IMR-90 (cell line): Measurements from ENCODE around the gene ZNF443. TPM values are rescaled to one million over a fixed set of nuclear protein-coding genes. Genes with fewer than 3 reads are reported as not detected.

Source experiments
- ATAC-seq: fragments of 200-7000 bp; cut with Tn5 transposase; 2 replicates; pipeline ENCODE4 v1.9.1; 2020; ENCODE audit warnings: low read depth, mild to moderate bottlenecking, moderate library complexity
- BruUV-seq: library from RNA; stranded (reverse); fragments of 400-500 nt; replicated peaks from 2 replicates; lab custom pipeline; 2021; lab: Mats Ljungman, UMichigan
- CTCF ChIA-PET: fragments of 300-600 bp; formaldehyde crosslinking; extraction: SDS; loops from one replicate; lab custom pipeline; 2021; ENCODE audit warnings: antibody characterized with exemption; lab: Yijun Ruan, JAX
- POLR2A ChIA-PET: fragments of 300-600 bp; sonication (Branson Sonifier 250); formaldehyde crosslinking; loops from one replicate; lab custom pipeline; 2022; ENCODE audit warnings: antibody characterized with exemption; ENCODE audit not compliant: unreplicated experiment; lab: Charles Lee
- DNase-seq: peaks from one replicate; pipeline ENCODE4 v3.0.0; 2013
- H2AFZ ChIP-seq: replicated peaks from 2 replicates; pipeline ENCODE3; 2013; ENCODE audit warnings: low read length, mild to moderate bottlenecking; ENCODE audit not compliant: poor library complexity
- H2AK5ac ChIP-seq: 2 replicates; pipeline ENCODE4 v1.6.1; 2013; ENCODE audit warnings: low read depth, low read length, inconsistent platforms
- H2AK9ac ChIP-seq: replicated peaks from 2 replicates; pipeline ENCODE3; 2013; ENCODE audit warnings: mild to moderate bottlenecking, low read depth, low read length, moderate library complexity; ENCODE audit not compliant: poor library complexity
- H2BK120ac ChIP-seq: 2 replicates; pipeline ENCODE4 v1.6.1; 2013; ENCODE audit warnings: low read depth, low read length, inconsistent platforms
- H2BK15ac ChIP-seq: 3 replicates; pipeline ENCODE4 v1.6.1; 2013; ENCODE audit warnings: low read depth, low read length, inconsistent platforms
- H2BK20ac ChIP-seq: 2 replicates; pipeline ENCODE4 v1.6.1; 2013; ENCODE audit warnings: low read depth, mild to moderate bottlenecking, inconsistent platforms, low read length, moderate library complexity
- H2BK5ac ChIP-seq: 2 replicates; pipeline ENCODE4 v1.6.1; 2013; ENCODE audit warnings: mild to moderate bottlenecking, low read depth, low read length, inconsistent platforms; ENCODE audit not compliant: poor library complexity, severe bottlenecking
- H3K14ac ChIP-seq: replicated peaks from 2 replicates; pipeline ENCODE4 v1.6.1; 2013; ENCODE audit warnings: low read depth, low read length, inconsistent platforms
- H3K18ac ChIP-seq: 2 replicates; pipeline ENCODE4 v1.6.1; 2013; ENCODE audit warnings: low read depth, low read length, control low read depth
- H3K23ac ChIP-seq: 2 replicates; pipeline ENCODE4 v1.6.1; 2013; ENCODE audit warnings: low read depth, low read length, inconsistent platforms
- H3K27ac ChIP-seq: 2 replicates; pipeline ENCODE4 v1.5.1; 2013; ENCODE audit warnings: mild to moderate bottlenecking, control low read depth, low read length; ENCODE audit not compliant: insufficient read depth
- H3K27me3 ChIP-seq: 2 replicates; pipeline ENCODE4 v1.6.1; 2013; ENCODE audit warnings: low read length; ENCODE audit not compliant: control insufficient read depth, insufficient read depth
- H3K36me3 ChIP-seq: 2 replicates; pipeline ENCODE4 v1.6.1; 2013; ENCODE audit warnings: low read length, mixed read lengths; ENCODE audit not compliant: control insufficient read depth, insufficient read depth
- H3K4ac ChIP-seq: 2 replicates; pipeline ENCODE4 v1.6.1; 2013; ENCODE audit warnings: low read depth, low read length, inconsistent platforms
- H3K4me1 ChIP-seq: 2 replicates; pipeline ENCODE4 v1.6.1; 2013; ENCODE audit warnings: low read length, mixed read lengths; ENCODE audit not compliant: control insufficient read depth, insufficient read depth
- H3K4me2 ChIP-seq: 2 replicates; pipeline ENCODE4 v1.6.1; 2013; ENCODE audit warnings: low read depth, mild to moderate bottlenecking, control low read depth, low read length, moderate library complexity
- H3K4me3 ChIP-seq: 2 replicates; pipeline ENCODE4 v1.5.1; 2013; ENCODE audit warnings: low read depth, mild to moderate bottlenecking, control low read depth, low read length, moderate library complexity; ENCODE audit not compliant: insufficient read depth
- H3K56ac ChIP-seq: 2 replicates; pipeline ENCODE4 v1.6.1; 2013; ENCODE audit warnings: low read length, inconsistent platforms; ENCODE audit not compliant: insufficient read depth; ENCODE audit errors: extremely low read depth
- H3K79me1 ChIP-seq, 2 experiments: 2 replicates each; pipeline ENCODE4 v1.6.1; 2013; ENCODE audit warnings: low read length in 2 of 2, inconsistent platforms in 1 of 2, low read depth in 1 of 2
- H3K9ac ChIP-seq: 2 replicates; pipeline ENCODE4 v1.6.1; 2013; ENCODE audit warnings: low read depth, low read length, control low read depth
- H3K9me1 ChIP-seq: 2 replicates; pipeline ENCODE4 v1.6.1; 2013; ENCODE audit warnings: low read length, inconsistent platforms; ENCODE audit not compliant: insufficient read depth
- H3K9me3 ChIP-seq: 2 replicates; pipeline ENCODE4 v1.6.1; 2013; ENCODE audit warnings: low read length; ENCODE audit not compliant: control insufficient read depth, insufficient read depth
- H4K20me1 ChIP-seq: 2 replicates; pipeline ENCODE4 v1.6.1; 2013; ENCODE audit warnings: low read length, inconsistent platforms; ENCODE audit not compliant: insufficient read depth
- H4K5ac ChIP-seq: 2 replicates; pipeline ENCODE4 v1.6.1; 2013; ENCODE audit warnings: mild to moderate bottlenecking, low read depth, low read length, control low read depth
- H4K8ac ChIP-seq, 2 experiments: 2 replicates each; pipeline ENCODE4 v1.6.1; 2013; ENCODE audit warnings: low read depth in 2 of 2, low read length in 2 of 2, control low read depth in 1 of 2, inconsistent platforms in 1 of 2
- H4K91ac ChIP-seq: 2 replicates; pipeline ENCODE4 v1.6.1; 2013; ENCODE audit warnings: low read depth, low read length, inconsistent platforms; ENCODE audit not compliant: insufficient read depth
- BHLHE40 ChIP-seq: fragments of 150-350 bp; IDR thresholded peaks from 2 replicates; pipeline ENCODE4 v1.6.1; 2016; ENCODE audit warnings: mild to moderate bottlenecking, low read depth, low read length
- CEBPB ChIP-seq: IDR thresholded peaks from 2 replicates; pipeline ENCODE4 v1.6.1; 2012; ENCODE audit warnings: low read depth, low read length, improper control_type of control experiment
- CHD1 ChIP-seq: IDR thresholded peaks from 2 replicates; pipeline ENCODE4 v1.6.1; 2012; ENCODE audit warnings: low read depth, low read length, improper control_type of control experiment
- MAFK ChIP-seq: IDR thresholded peaks from 2 replicates; pipeline ENCODE4 v1.6.1; 2012; ENCODE audit warnings: low read depth, low read length, improper control_type of control experiment
- MAZ ChIP-seq: IDR thresholded peaks from 2 replicates; pipeline ENCODE4 v1.6.1; 2012; ENCODE audit warnings: low read depth, mild to moderate bottlenecking, low read length, improper control_type of control experiment, moderate library complexity, borderline replicate concordance
- POLR2A ChIP-seq: IDR thresholded peaks from 2 replicates; pipeline ENCODE4 v1.6.1; 2012; ENCODE audit warnings: mild to moderate bottlenecking, low read depth, low read length
- RAD21 ChIP-seq: IDR thresholded peaks from 2 replicates; pipeline ENCODE4 v1.6.1; 2012; ENCODE audit warnings: low read length, improper control_type of control experiment
- RCOR1 ChIP-seq: IDR thresholded peaks from 2 replicates; pipeline ENCODE4 v1.6.1; 2012; ENCODE audit warnings: mild to moderate bottlenecking, low read length, improper control_type of control experiment; ENCODE audit not compliant: insufficient replicate concordance
- RFX5 ChIP-seq: IDR thresholded peaks from 2 replicates; pipeline ENCODE4 v1.8.0; 2012; ENCODE audit warnings: low read depth, mild to moderate bottlenecking, low read length, moderate library complexity
- SMC3 ChIP-seq: fragments of 150-350 bp; IDR thresholded peaks from 2 replicates; pipeline ENCODE4 v1.6.1; 2016; ENCODE audit warnings: low read depth, mild to moderate bottlenecking, antibody characterized with exemption, low read length, moderate library complexity
- WGBS, 2 experiments: methylation state at CpG; one replicate each; pipeline versions ENCODE4 v1.1.5 to v1.1.7; 2013; ENCODE audit warnings: missing lambda C conversion rate in 2 of 2; ENCODE audit not compliant: insufficient read length in 1 of 2; ENCODE audit errors: extremely low coverage in 2 of 2; 5-methylcytosine and 5-hydroxymethylcytosine counted together
- dilution Hi-C: fragments of 300-500 bp; cut with HindIII; formaldehyde crosslinking; loops from one replicate; pipeline ENCODE4 v1.14.3; 2018; ENCODE audit warnings: low sequenced_read_pairs; ENCODE audit not compliant: unreplicated experiment
- in situ Hi-C: fragments of 300-500 bp; cut with MboI; formaldehyde crosslinking; loops from 3 replicates; pipeline ENCODE4 v1.14.3; 2019; ENCODE audit warnings: low sequenced_read_pairs, inconsistent platforms, mixed read lengths
- intact Hi-C: fragments of 100-400 bp; cut with micrococcal nuclease; formaldehyde crosslinking; loops from 2 replicates; pipeline ENCODE4 v1.10.0; 2022
- polyA plus RNA-seq, 3 experiments: library from polyadenylated mRNA; depleted of rRNA; stranded (reverse); fragments of >200 nt; gene quantifications; 2 replicates each; pipeline ENCODE4 v1.2.3, GENCODE V29; 2012; ENCODE audit warnings: low replicate concordance in 1 of 3
- total RNA-seq: library from RNA; depleted of rRNA; stranded (reverse); fragments of >200 nt; gene quantifications from 2 replicates; pipeline ENCODE4 v1.2.3, GENCODE V29; 2012
- TF ChIP-seq, protein P1 (sequence below): conservative IDR thresholded peaks from 2 replicates; pipeline ENCODE4 v1.5.1; 2012; ENCODE audit warnings: mild to moderate bottlenecking, low read depth, low read length, improper control_type of control experiment
- TF ChIP-seq, protein P2 (sequence below): fragments of 150-350 bp; IDR thresholded peaks from 2 replicates; pipeline ENCODE4 v1.6.1; 2016; ENCODE audit warnings: low read depth, mild to moderate bottlenecking, low read length, moderate library complexity, borderline replicate concordance
- TF ChIP-seq, protein P3 (sequence below): fragments of 150-350 bp; IDR thresholded peaks from 2 replicates; pipeline ENCODE4 v1.6.1; 2017; ENCODE audit warnings: mild to moderate bottlenecking, antibody characterized with exemption, low read length, low read depth

The ZNF443 gene
- total and polyA plus RNA-seq, 2 of the 4 experiments (the other 2 are of a cell fraction), result 0.79 to 3.2 TPM

DNA sequence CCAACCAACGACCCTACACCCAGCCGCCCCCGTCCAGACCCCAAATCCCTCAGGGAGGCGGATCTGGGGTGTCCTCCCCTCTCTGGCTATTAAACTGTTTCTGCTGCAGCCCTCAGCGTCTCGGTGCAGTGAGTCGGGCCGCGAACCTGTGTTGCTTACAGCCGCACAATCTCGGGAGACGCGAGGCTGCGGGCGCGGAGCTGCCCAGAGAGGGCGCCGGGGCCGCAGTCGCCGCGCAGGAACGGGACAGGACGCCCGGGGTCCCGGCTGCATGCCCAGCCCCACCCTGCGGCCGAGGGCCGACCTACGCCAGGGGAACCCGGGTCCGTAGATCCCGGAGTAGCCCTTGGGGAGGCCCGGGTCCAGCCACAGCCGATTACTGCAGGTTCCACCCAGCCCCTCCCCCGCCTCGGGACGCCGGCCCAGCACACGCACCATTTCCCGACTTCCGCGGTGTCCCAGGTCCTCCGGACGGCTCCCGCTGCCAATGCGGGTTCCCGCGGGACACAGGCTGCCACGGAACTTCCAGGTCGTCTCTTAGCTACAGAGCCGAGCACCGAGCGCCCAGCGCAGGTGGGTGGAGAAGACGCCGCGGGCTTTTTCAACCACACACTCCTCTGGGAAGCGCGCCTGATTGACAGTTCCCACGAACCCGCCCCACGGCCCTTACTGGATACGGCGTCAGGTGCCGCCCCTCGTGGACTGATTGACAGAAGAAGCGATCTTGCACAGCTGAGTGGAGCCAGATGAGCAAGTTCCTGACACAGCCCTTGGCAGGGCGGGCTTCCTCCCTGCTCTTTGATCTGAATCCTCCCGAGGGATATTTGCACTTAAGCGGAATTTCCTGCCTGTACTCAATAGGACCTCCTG, 40.0 kb downstream of the ZNF443 start, which contains the start of gene ZNF799:
Gene ZNF799, minus strand, starts transcription at position 639 of the 870 bp plus-strand sequence. Its CDS starts 201 bp downstream, at position 438.
- dilution Hi-C loops (no loop called here), in situ Hi-C loops (no loop called here), intact Hi-C loops (loop anchor here (5.0 kb wide), 1 partner anchor 41 kb away; the partner anchor contains the start of gene ZNF443)
- no peak within 1 kb of the TSS for H3K56ac ChIP-seq
- H2BK15ac ChIP-seq, result no peak within 1 kb of the TSS
- no peaks in the 10 kb centered on the region for H4K20me1 ChIP-seq
- H2AFZ ChIP-seq, result peak within 1 kb of the TSS; percentile 94
- peaks cover 4% of the 10 kb centered on the region for H3K4me1 ChIP-seq
- no peak within 1 kb of the TSS for H2BK120ac ChIP-seq
- H3K14ac ChIP-seq, result no peak within 1 kb of the TSS
- H3K9me1 ChIP-seq, result no peaks in the 10 kb centered on the region
- 0 out of 4 replicates have a peak, but pooled peaks cover 0 to 6% of the 10 kb centered on the region in 2 experiments for H3K79me1 ChIP-seq
- no peak within 1 kb of the TSS for H4K5ac ChIP-seq
- peak; percentile 95 for DNase-seq
- ChIA-PET POLR2A (no interaction called here), CTCF (interaction anchor here (0.6 kb wide), 1 partner anchor 51 kb away, joined by 4 read pairs; no protein-coding TSS in a partner anchor)
- H3K9ac ChIP-seq, result peak within 1 kb of the TSS; percentile 66
- H3K4ac ChIP-seq, result no peak within 1 kb of the TSS
- no peak within 1 kb of the TSS for H2BK5ac ChIP-seq
- no peak within 1 kb of the TSS for H3K18ac ChIP-seq
- no peaks in the 10 kb centered on the region for H3K27me3 ChIP-seq
- peak; percentile 97 for ATAC-seq
- peak within 1 kb of the TSS; percentile 54 for H3K27ac ChIP-seq
- H4K91ac ChIP-seq, result no peak within 1 kb of the TSS
- no peak within 1 kb of the TSS for H2AK9ac ChIP-seq
- peak within 1 kb of the TSS in 1 of 2 experiments; percentile 42; a peak in 1 of 4 replicates for H4K8ac ChIP-seq
- H3K4me2 ChIP-seq, result peak within 1 kb of the TSS; percentile 99
- H2BK20ac ChIP-seq, result no peak within 1 kb of the TSS
- no peaks in the 10 kb centered on the region for H3K36me3 ChIP-seq
- BruUV-seq, result no TSS peak
- WGBS, 2 experiments, result 1% methylated on average over 17 of the region's 71 CpGs; no CpG with 5 or more reads in 1 of the 2 experiments
- no peak within 1 kb of the TSS for H3K23ac ChIP-seq
- no peaks in the 10 kb centered on the region for H3K9me3 ChIP-seq
- H3K4me3 ChIP-seq, result peak within 1 kb of the TSS; percentile 97
- H2AK5ac ChIP-seq, result no peak within 1 kb of the TSS
- TF ChIP-seq CEBPB, result 0 out of 2 replicates have a peak, but pooled peaks have one; percentile 29
- TF ChIP-seq RAD21, result no peak
- no peak for TF ChIP-seq CHD1
- TF ChIP-seq, protein P1, sequence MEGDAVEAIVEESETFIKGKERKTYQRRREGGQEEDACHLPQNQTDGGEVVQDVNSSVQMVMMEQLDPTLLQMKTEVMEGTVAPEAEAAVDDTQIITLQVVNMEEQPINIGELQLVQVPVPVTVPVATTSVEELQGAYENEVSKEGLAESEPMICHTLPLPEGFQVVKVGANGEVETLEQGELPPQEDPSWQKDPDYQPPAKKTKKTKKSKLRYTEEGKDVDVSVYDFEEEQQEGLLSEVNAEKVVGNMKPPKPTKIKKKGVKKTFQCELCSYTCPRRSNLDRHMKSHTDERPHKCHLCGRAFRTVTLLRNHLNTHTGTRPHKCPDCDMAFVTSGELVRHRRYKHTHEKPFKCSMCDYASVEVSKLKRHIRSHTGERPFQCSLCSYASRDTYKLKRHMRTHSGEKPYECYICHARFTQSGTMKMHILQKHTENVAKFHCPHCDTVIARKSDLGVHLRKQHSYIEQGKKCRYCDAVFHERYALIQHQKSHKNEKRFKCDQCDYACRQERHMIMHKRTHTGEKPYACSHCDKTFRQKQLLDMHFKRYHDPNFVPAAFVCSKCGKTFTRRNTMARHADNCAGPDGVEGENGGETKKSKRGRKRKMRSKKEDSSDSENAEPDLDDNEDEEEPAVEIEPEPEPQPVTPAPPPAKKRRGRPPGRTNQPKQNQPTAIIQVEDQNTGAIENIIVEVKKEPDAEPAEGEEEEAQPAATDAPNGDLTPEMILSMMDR, result 0 out of 2 replicates have a peak, but pooled peaks have one; percentile 3
- no peak for TF ChIP-seq RCOR1
- TF ChIP-seq BHLHE40, result no peak
- no peak for TF ChIP-seq POLR2A
- TF ChIP-seq, protein P2, sequence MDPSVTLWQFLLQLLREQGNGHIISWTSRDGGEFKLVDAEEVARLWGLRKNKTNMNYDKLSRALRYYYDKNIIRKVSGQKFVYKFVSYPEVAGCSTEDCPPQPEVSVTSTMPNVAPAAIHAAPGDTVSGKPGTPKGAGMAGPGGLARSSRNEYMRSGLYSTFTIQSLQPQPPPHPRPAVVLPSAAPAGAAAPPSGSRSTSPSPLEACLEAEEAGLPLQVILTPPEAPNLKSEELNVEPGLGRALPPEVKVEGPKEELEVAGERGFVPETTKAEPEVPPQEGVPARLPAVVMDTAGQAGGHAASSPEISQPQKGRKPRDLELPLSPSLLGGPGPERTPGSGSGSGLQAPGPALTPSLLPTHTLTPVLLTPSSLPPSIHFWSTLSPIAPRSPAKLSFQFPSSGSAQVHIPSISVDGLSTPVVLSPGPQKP, result no peak
- TF ChIP-seq, protein P3, sequence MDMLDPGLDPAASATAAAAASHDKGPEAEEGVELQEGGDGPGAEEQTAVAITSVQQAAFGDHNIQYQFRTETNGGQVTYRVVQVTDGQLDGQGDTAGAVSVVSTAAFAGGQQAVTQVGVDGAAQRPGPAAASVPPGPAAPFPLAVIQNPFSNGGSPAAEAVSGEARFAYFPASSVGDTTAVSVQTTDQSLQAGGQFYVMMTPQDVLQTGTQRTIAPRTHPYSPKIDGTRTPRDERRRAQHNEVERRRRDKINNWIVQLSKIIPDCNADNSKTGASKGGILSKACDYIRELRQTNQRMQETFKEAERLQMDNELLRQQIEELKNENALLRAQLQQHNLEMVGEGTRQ, result peak; percentile 84
- no peak for TF ChIP-seq SMC3
- TF ChIP-seq RFX5, result no peak
- TF ChIP-seq MAFK, result no peak
- no peak; the same call in 1 of the 2 replicates for TF ChIP-seq MAZ
